Measurements from ENCODE around the gene SNORC. TPM values are rescaled to one million over a fixed set of nuclear protein-coding genes. Genes with fewer than 3 reads are reported as not detected.

The SNORC gene
- total and polyA plus RNA-seq, 10 donors, result 0.68 to 5.1 (median 1.3) TPM

- Histone ChIP-seq H3K9me3 (peaks cover 0 to 29% (median 18%) of the 10 kb centered on the region in 8 donors), H3K4me3 (no peak overlapping the region), H3K27me3 (replicated peaks in 1 of 7) (peaks cover 0 to 15% (median 0%) of the 10 kb centered on the region in 7 donors), H3K27ac (no peak overlapping the region), H3K4me1 (no peaks in the 10 kb centered on the region), H3K36me3 (no peaks in the 10 kb centered on the region)
- DNase-seq, result no peak
- WGBS, 5 donors, result 73 to 89% (median 84%) methylated on average over 6 of the region's 6 CpGs
- intact Hi-C loops (cut with DNase I; ENCODE audit: low total_unique reads), result no loop called here
- no peak for TF ChIP-seq CTCF (IDR thresholded peaks at IDR 0.05 in 8 of 11, conservative IDR thresholded peaks at IDR 0.05 in 3 of 11)
- no peak for TF ChIP-seq POLR2AphosphoS5 (IDR thresholded peaks at IDR 0.05)
- TF ChIP-seq POLR2A (IDR thresholded peaks at IDR 0.05), result no peak
Measured at GRCh38 chr2:232908695-232909094, 38.6 kb downstream of the SNORC start.

GRCh38 chr2:232910376-232910775 is 40.3 kb downstream of the SNORC start:
- peaks cover 0 to 29% (median 18%) of the 10 kb centered on the region in 8 donors for H3K9me3 ChIP-seq
- intact Hi-C loops (cut with DNase I; ENCODE audit: low total_unique reads), result no loop called here
- no peak overlapping the region for H3K4me3 ChIP-seq
- no peaks in the 10 kb centered on the region for H3K4me1 ChIP-seq
- H3K27me3 ChIP-seq (replicated peaks in 1 of 7), result peaks cover 0 to 31% (median 0%) of the 10 kb centered on the region in 7 donors
- no peaks in the 10 kb centered on the region for H3K36me3 ChIP-seq
- no peak for DNase-seq
- TF ChIP-seq CTCF (IDR thresholded peaks at IDR 0.05 in 8 of 11, conservative IDR thresholded peaks at IDR 0.05 in 3 of 11), result no peak
- no peak for TF ChIP-seq POLR2A (IDR thresholded peaks at IDR 0.05)
- no peak for TF ChIP-seq POLR2AphosphoS5 (IDR thresholded peaks at IDR 0.05)
- H3K27ac ChIP-seq, result no peak overlapping the region
- 81 to 97% (median 92%) methylated on average over 6 of the region's 6 CpGs for WGBS, 5 donors

- Histone ChIP-seq H3K36me3 (no peaks in the 10 kb centered on the region), H3K9me3 (peaks cover 0 to 29% (median 18%) of the 10 kb centered on the region in 8 donors), H3K27me3 (replicated peaks in 1 of 7) (peaks cover 0 to 43% (median 0%) of the 10 kb centered on the region in 7 donors), H3K27ac (no peak overlapping the region), H3K4me3 (no peak overlapping the region), H3K4me1 (no peaks in the 10 kb centered on the region)
- no peak for DNase-seq
- intact Hi-C loops (cut with DNase I; ENCODE audit: low total_unique reads), result no loop called here
- WGBS, 5 donors, result 44 to 66% (median 59%) methylated on average over 1 of the region's 1 CpG
- TF ChIP-seq POLR2AphosphoS5 (IDR thresholded peaks at IDR 0.05), result no peak
Measured at GRCh38 chr2:232911712-232912277, 41.7 kb downstream of the SNORC start.

- H3K4me1 ChIP-seq, result no peaks in the 10 kb centered on the region
- H3K9me3 ChIP-seq, result peaks cover 0 to 29% (median 18%) of the 10 kb centered on the region in 8 donors
- 72 to 85% (median 75%) methylated on average over 2 of the region's 2 CpGs for whole genome bisulfite sequencing, 5 donors
- H3K27ac ChIP-seq, result no peak overlapping the region
- H3K36me3 ChIP-seq, result no peaks in the 10 kb centered on the region
- no peak for DNase-seq
- TF ChIP-seq CTCF (IDR thresholded peaks at IDR 0.05 in 8 of 11, conservative IDR thresholded peaks at IDR 0.05 in 3 of 11) (no peak), POLR2AphosphoS5 (IDR thresholded peaks at IDR 0.05) (no peak), POLR2A (IDR thresholded peaks at IDR 0.05) (no peak)
- intact Hi-C loops (cut with DNase I; ENCODE audit: low total_unique reads), result no loop called here
- H3K27me3 ChIP-seq (replicated peaks in 1 of 7), result peaks cover 0 to 61% (median 0%) of the 10 kb centered on the region in 7 donors
- no peak overlapping the region for H3K4me3 ChIP-seq
Measured at GRCh38 chr2:232913903-232914302, 43.8 kb downstream of the SNORC start.
